ENCODE measurements around the gene PRKG1. TPM values are rescaled to one million over a fixed set of nuclear protein-coding genes. Genes with fewer than 3 reads are reported as not detected.

The PRKG1 gene
- total and polyA plus RNA-seq, 4 donors, result 0.46 to 5.1 (median 1.5) TPM

- no peak for TF ChIP-seq JUND (IDR thresholded peaks at IDR 0.05)
- TF ChIP-seq HNF4A (conservative IDR thresholded peaks at IDR 0.05), result no peak
- no peak for TF ChIP-seq YY1 (IDR thresholded peaks at IDR 0.05)
- TF ChIP-seq GABPA (IDR thresholded peaks at IDR 0.05 in 1 of 2, conservative IDR thresholded peaks at IDR 0.05 in 1 of 2), result no peak
- no peak for TF ChIP-seq RAD21 (IDR thresholded peaks at IDR 0.05)
- TF ChIP-seq FOXA1 (IDR thresholded peaks at IDR 0.05), result no peak
These were observed 1258.5 kb downstream of the PRKG1 start (continued) for GRCh38 chr10:52332815-52333214.

GRCh38 chr10:52334595-52334994 is 1260.3 kb downstream of the PRKG1 start:
- Histone ChIP-seq H3K4me1 (ENCODE audit: control insufficient read depth in 4 of 4, insufficient read depth in 4 of 4, low read length in 3 of 4) (no peaks in the 10 kb centered on the region), H3K9me3 (ENCODE audit: control insufficient read depth in 4 of 4, low read length in 3 of 4) (no peaks in the 10 kb centered on the region), H3K27me3 (ENCODE audit: control insufficient read depth in 4 of 4, insufficient read depth in 4 of 4, low read length in 3 of 4) (no peaks in the 10 kb centered on the region), H3K9ac (ENCODE audit: low read depth in 1 of 2, low read length in 2 of 2) (no peak overlapping the region), H3K4me3 (ENCODE audit: low read depth in 1 of 3, low read length in 3 of 3) (no peak overlapping the region), H3K36me3 (ENCODE audit: control insufficient read depth in 4 of 4, insufficient read depth in 3 of 4, low read depth in 1 of 4, low read length in 3 of 4) (no peaks in the 10 kb centered on the region), H3K27ac (ENCODE audit: low read depth in 1 of 2, low read length in 2 of 2) (no peak overlapping the region)
- no peak for TF ChIP-seq RAD21 (IDR thresholded peaks at IDR 0.05)
- TF ChIP-seq RXRA (IDR thresholded peaks at IDR 0.05), result no peak
- TF ChIP-seq NR2F2 (IDR thresholded peaks at IDR 0.05), result no peak
- no peak for TF ChIP-seq TAF1 (conservative IDR thresholded peaks at IDR 0.05)
- TF ChIP-seq FOXA2 (IDR thresholded peaks at IDR 0.05), result no peak
- no peak for TF ChIP-seq GABPA (IDR thresholded peaks at IDR 0.05 in 1 of 2, conservative IDR thresholded peaks at IDR 0.05 in 1 of 2)
- no peak for TF ChIP-seq MAX (IDR thresholded peaks at IDR 0.05)
- TF ChIP-seq YY1 (IDR thresholded peaks at IDR 0.05), result no peak
- no peak for TF ChIP-seq SP1 (IDR thresholded peaks at IDR 0.05)
- no peak for TF ChIP-seq REST (IDR thresholded peaks at IDR 0.05)
- no peak for TF ChIP-seq ATF3 (IDR thresholded peaks at IDR 0.05)
- TF ChIP-seq HNF4G (IDR thresholded peaks at IDR 0.05), result no peak
- TF ChIP-seq FOXA1 (IDR thresholded peaks at IDR 0.05), result no peak
- TF ChIP-seq HNF4A (conservative IDR thresholded peaks at IDR 0.05), result no peak
- no peak for DNase-seq (ENCODE audit: low spot score)
- WGBS, result 87% methylated on average over 1 of the region's 1 CpG

GRCh38 chr10:52335665-52336064 is 1261.4 kb downstream of the PRKG1 start:
- Histone ChIP-seq H3K4me1 (ENCODE audit: control insufficient read depth in 4 of 4, insufficient read depth in 4 of 4, low read length in 3 of 4) (no peaks in the 10 kb centered on the region), H3K4me3 (ENCODE audit: low read depth in 1 of 3, low read length in 3 of 3) (no peak overlapping the region), H3K27ac (ENCODE audit: low read depth in 1 of 2, low read length in 2 of 2) (no peak overlapping the region), H3K9ac (ENCODE audit: low read depth in 1 of 2, low read length in 2 of 2) (no peak overlapping the region), H3K36me3 (ENCODE audit: control insufficient read depth in 4 of 4, insufficient read depth in 3 of 4, low read depth in 1 of 4, low read length in 3 of 4) (no peaks in the 10 kb centered on the region), H3K27me3 (ENCODE audit: control insufficient read depth in 4 of 4, insufficient read depth in 4 of 4, low read length in 3 of 4) (no peaks in the 10 kb centered on the region), H3K9me3 (ENCODE audit: control insufficient read depth in 4 of 4, low read length in 3 of 4) (no peaks in the 10 kb centered on the region)
- no peak for TF ChIP-seq CTCF (IDR thresholded peaks at IDR 0.05; ENCODE audit: low read depth, low read length, missing input control)
- no peak for TF ChIP-seq FOXA1 (IDR thresholded peaks at IDR 0.05)
- no peak for TF ChIP-seq REST (IDR thresholded peaks at IDR 0.05)
- DNase-seq (ENCODE audit: low spot score), result no peak
- 68% methylated on average over 1 of the region's 1 CpG for WGBS
